Neural crest cell (in vitro differentiated cells): Measurements from ENCODE around the gene ACOT4. TPM values are rescaled to one million over a fixed set of nuclear protein-coding genes. Genes with fewer than 3 reads are reported as not detected.

Source experiments
- DNase-seq: peaks from one replicate; pipeline ENCODE4 v3.0.0; 2021; ENCODE audit warnings: low read depth, mixed read lengths, low spot score
- H3K27ac Mint-ChIP-seq: one replicate; pipeline ENCODE4 v1.8.0; 2021; ENCODE audit warnings: mild to moderate bottlenecking, mixed read lengths; ENCODE audit not compliant: unreplicated experiment
- H3K27me3 Mint-ChIP-seq: 2 replicates; pipeline ENCODE4 v1.8.0; 2021; ENCODE audit warnings: low read depth, mild to moderate bottlenecking, mixed read lengths
- H3K36me3 Mint-ChIP-seq: 2 replicates; pipeline ENCODE4 v1.8.0; 2021; ENCODE audit warnings: low read depth, mild to moderate bottlenecking, mixed read lengths
- H3K4me1 Mint-ChIP-seq: 2 replicates; pipeline ENCODE4 v1.8.0; 2021; ENCODE audit warnings: mixed read lengths
- H3K4me3 Mint-ChIP-seq: one replicate; pipeline ENCODE4 v1.8.0; 2021; ENCODE audit warnings: mild to moderate bottlenecking, mixed read lengths
- H3K9me3 Mint-ChIP-seq: 2 replicates; pipeline ENCODE4 v1.8.0; 2021; ENCODE audit warnings: mixed read lengths
- total RNA-seq: library from RNA; stranded (reverse); gene quantifications from 2 replicates; pipeline ENCODE4 v1.2.1, GENCODE V29; 2021
- TF ChIP-seq, protein P1 (sequence below): fragments of 200-600 bp; sonication (generic); conservative IDR thresholded peaks from 2 replicates; pipeline ENCODE4 v1.5.0; 2021; ENCODE audit warnings: antibody characterized with exemption, mild to moderate bottlenecking

The ACOT4 gene
- total RNA-seq, 1 donor from 2014 or later: 0.98 TPM

DNA sequence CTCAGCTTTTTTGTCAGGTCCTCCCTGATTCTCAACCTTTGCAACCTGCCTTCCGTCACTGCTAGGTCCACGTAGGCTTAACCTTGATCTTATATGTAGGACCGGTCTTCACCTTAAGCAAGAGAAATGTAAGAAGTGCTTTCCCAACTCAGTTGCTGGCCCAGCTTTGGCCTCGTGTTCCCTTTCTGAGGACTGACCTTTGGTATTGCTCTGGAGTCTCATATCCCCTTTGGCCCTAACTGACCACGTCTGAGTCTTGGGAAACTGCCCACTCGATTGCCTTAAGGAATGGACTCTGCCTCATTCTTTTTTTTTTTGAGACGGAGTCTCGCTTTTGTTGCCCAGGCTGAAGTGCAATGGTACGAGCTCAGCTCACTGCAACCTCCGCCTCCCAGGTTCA is 28.6 kb downstream of the ACOT4 start:
- peaks cover 2% of the 10 kb centered on the region for H3K27me3 Mint-ChIP-seq
- TF ChIP-seq, protein P1, sequence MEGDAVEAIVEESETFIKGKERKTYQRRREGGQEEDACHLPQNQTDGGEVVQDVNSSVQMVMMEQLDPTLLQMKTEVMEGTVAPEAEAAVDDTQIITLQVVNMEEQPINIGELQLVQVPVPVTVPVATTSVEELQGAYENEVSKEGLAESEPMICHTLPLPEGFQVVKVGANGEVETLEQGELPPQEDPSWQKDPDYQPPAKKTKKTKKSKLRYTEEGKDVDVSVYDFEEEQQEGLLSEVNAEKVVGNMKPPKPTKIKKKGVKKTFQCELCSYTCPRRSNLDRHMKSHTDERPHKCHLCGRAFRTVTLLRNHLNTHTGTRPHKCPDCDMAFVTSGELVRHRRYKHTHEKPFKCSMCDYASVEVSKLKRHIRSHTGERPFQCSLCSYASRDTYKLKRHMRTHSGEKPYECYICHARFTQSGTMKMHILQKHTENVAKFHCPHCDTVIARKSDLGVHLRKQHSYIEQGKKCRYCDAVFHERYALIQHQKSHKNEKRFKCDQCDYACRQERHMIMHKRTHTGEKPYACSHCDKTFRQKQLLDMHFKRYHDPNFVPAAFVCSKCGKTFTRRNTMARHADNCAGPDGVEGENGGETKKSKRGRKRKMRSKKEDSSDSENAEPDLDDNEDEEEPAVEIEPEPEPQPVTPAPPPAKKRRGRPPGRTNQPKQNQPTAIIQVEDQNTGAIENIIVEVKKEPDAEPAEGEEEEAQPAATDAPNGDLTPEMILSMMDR: no peak
- H3K9me3 Mint-ChIP-seq: no peaks in the 10 kb centered on the region
- DNase-seq: no peak
- H3K27ac Mint-ChIP-seq: no peak overlapping the region
- no peaks in the 10 kb centered on the region for H3K36me3 Mint-ChIP-seq
- no peaks in the 10 kb centered on the region for H3K4me1 Mint-ChIP-seq
- H3K4me3 Mint-ChIP-seq: no peak overlapping the region

DNA sequence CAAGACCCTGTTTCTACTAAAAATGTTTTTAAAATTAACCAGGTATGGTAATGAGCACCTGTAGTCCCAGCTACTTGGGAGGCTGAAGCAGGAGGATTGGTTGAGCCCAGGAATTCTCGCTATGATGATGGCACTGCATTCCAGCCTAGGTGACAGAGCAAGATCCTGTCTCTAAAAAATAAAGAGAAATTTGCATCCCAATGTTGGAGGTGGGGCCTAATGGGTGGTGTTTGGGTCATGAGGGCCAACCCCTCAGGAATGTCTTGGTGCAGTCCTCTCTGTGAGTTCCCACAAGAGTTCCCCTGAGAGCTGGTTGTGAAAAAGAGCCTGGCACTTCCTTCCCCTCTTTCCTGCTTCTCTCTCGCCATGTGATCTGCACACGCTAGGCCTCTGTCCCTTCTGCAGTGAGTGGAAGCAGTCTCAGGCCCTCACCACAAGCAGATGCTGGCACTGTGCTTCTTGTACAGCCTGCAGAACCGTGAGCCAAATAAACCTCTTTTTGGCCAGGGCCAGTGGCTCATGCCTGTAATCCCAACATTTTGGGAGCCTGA is 31.9 kb downstream of the ACOT4 start:
- Mint-ChIP-seq H3K4me3 (no peak overlapping the region), H3K27ac (no peak overlapping the region), H3K4me1 (no peaks in the 10 kb centered on the region), H3K9me3 (no peaks in the 10 kb centered on the region), H3K36me3 (no peaks in the 10 kb centered on the region), H3K27me3 (peaks cover 2% of the 10 kb centered on the region)
- TF ChIP-seq, protein P1: no peak
- DNase-seq: no peak

DNA sequence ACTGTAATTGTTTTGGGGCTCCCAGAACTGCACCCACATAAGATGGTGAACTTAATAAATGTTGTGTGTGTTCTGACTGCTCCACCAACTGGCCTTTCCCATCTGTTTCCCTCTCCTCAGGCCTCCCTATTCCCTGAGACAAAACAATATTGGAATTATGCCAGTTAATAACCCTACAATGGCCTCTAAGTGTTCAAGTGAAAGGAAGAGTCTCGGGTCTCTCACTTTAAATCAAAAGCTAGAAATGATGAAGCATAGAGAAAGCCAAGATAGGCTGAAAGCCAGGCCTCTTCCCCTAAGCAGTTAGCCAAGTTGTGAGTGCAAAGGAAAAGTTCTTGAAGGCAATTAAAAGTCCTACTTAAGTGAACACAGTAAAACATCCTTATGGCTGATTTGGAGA is 34.0 kb downstream of the ACOT4 start:
- H3K27me3 Mint-ChIP-seq: peaks cover 2% of the 10 kb centered on the region
- TF ChIP-seq, protein P1: no peak
- no peak for DNase-seq
- no peak overlapping the region for H3K27ac Mint-ChIP-seq
- no peaks in the 10 kb centered on the region for H3K9me3 Mint-ChIP-seq
- H3K36me3 Mint-ChIP-seq: no peaks in the 10 kb centered on the region
- H3K4me3 Mint-ChIP-seq: no peak overlapping the region
- no peaks in the 10 kb centered on the region for H3K4me1 Mint-ChIP-seq

DNA sequence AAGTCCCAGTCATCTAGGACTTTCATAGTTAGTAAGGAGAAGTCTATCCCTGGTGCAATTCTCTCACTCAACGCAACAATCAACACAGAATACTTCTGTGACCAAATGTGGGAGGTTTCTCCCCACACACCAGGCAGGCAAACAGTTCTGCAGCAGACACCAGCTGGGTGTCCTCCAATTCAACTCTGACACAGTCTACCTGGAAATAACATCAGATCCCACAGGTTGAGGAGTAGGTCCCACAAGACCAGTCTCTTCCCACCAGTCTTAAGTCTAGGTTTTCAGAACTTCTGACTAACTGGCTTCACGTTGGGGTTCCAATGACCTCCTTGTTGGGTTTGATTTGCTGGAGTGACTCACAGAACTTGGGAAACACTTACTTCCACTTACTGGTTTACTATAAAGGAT is 35.5 kb downstream of the ACOT4 start:
- Mint-ChIP-seq H3K27ac (no peak overlapping the region), H3K9me3 (no peaks in the 10 kb centered on the region), H3K4me3 (no peak overlapping the region), H3K27me3 (no peaks in the 10 kb centered on the region), H3K36me3 (no peaks in the 10 kb centered on the region), H3K4me1 (no peaks in the 10 kb centered on the region)
- TF ChIP-seq, protein P1: no peak
- no peak for DNase-seq

DNA sequence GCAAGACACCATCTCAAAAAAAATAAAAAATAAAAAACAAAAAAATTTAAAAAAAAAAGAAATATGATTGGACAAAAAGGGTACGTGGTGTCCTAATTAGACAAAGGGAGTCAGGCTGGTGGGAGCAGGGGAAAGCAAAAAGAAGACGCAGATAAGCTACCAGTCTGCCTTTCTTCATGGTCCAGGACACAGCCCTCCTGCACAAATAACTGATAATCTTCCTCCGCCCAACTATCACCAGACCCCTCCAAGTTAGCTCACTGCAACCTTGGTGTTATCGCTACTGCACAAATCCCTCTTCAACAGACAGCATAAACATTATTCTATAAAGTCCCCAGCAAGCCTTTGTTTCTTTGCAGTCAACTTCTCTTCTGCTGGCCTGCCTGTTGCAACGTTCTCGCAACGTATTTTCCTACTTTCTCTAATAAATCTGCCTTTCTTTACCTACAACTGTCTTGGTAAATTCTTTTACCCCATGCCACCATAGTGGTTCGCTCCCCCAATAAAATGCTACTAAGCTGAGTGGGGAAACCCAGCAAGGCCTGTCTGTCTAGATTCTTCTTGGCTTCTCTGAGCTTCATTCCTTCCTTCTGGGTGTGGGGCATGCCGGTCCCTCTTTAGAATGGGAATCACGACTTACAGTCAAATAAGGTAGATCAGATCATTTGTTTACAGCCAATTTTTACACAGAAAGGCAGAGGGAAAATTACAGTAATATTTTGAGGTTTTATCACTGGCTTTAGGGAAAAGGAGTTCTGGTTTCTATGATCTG is 38.5 kb downstream of the ACOT4 start:
- no peak overlapping the region for H3K27ac Mint-ChIP-seq
- no peak overlapping the region for H3K4me3 Mint-ChIP-seq
- no peak for DNase-seq
- TF ChIP-seq, protein P1: no peak
- no peaks in the 10 kb centered on the region for H3K9me3 Mint-ChIP-seq
- no peaks in the 10 kb centered on the region for H3K36me3 Mint-ChIP-seq
- H3K4me1 Mint-ChIP-seq: peaks cover 5% of the 10 kb centered on the region
- peaks cover 18% of the 10 kb centered on the region for H3K27me3 Mint-ChIP-seq
